NAMALWA (cell line): ENCODE measurements around the gene CHP1.
"Not testable (repeated sequence)": the region's sequence is repeated elsewhere in the genome, so short reads cannot be mapped to it uniquely, and the experiment has no call there.

Experiments
- DNase-seq: peaks from one replicate; pipeline ENCODE4 v3.0.0-alpha.2; 2015; ENCODE audit warnings: low spot score

The CHP1 gene

GRCh38 chr15:41256577-41257038 is 25.5 kb downstream of the CHP1 start:
- DNase-seq, result no peak

- peak; percentile 53 for DNase-seq
These were observed 27.8 kb downstream of the CHP1 start for GRCh38 chr15:41258750-41259471.

- DNase-seq, result no peak
These were observed 28.6 kb downstream of the CHP1 start for GRCh38 chr15:41259546-41260189.

- not testable (repeated sequence) for DNase-seq
These were observed 29.9 kb downstream of the CHP1 start for GRCh38 chr15:41260924-41261323.

- DNase-seq, result no peak
These were observed 31.5 kb downstream of the CHP1 start for GRCh38 chr15:41262571-41262970.

GRCh38 chr15:41263891-41264351 is 32.9 kb downstream of the CHP1 start:
- no peak for DNase-seq

GRCh38 chr15:41269887-41270286 is 38.8 kb downstream of the CHP1 start:
- DNase-seq, result no peak

- DNase-seq, result no peak
These were observed 45.8 kb downstream of the CHP1 start for GRCh38 chr15:41276831-41277230.

GRCh38 chr15:41278319-41278718 is 47.3 kb downstream of the CHP1 start:
- no peak for DNase-seq

- DNase-seq, result no peak
These were observed 48.6 kb downstream of the CHP1 start for GRCh38 chr15:41279535-41280283.

GRCh38 chr15:41281236-41281635 is 50.2 kb downstream of the CHP1 start:
- no peak for DNase-seq

GRCh38 chr15:41282436-41282835 is 51.4 kb downstream of the CHP1 start:
- DNase-seq, result not testable (repeated sequence)

GRCh38 chr15:41282980-41283652 is 52.0 kb downstream of the CHP1 start:
- peak; percentile 82 for DNase-seq

GRCh38 chr15:41283653-41284426 is 52.8 kb downstream of the CHP1 start:
- peak; percentile 100 for DNase-seq

- peak; percentile 45 for DNase-seq
These were observed 53.5 kb downstream of the CHP1 start for GRCh38 chr15:41284427-41285177.

- no peak for DNase-seq
These were observed 54.2 kb downstream of the CHP1 start for GRCh38 chr15:41285285-41285684.

GRCh38 chr15:41286665-41287333 is 55.7 kb downstream of the CHP1 start:
- DNase-seq, result no peak

GRCh38 chr15:41288464-41288863 is 57.4 kb downstream of the CHP1 start:
- DNase-seq, result no peak

GRCh38 chr15:41289953-41290352 is 58.9 kb downstream of the CHP1 start:
- DNase-seq, result no peak

GRCh38 chr15:41291065-41291631 is 60.1 kb downstream of the CHP1 start:
- peak; percentile 67 for DNase-seq
